HepG2 (cell line): ENCODE results near the gene NDUFV1. TPM values are rescaled to one million over a fixed set of nuclear protein-coding genes. Genes with fewer than 3 reads are reported as not detected.

Experiments used
- ATF5 ChIP-seq: sonication (generic); formaldehyde crosslinking; IDR thresholded peaks from 2 replicates; pipeline ENCODE4 v1.4.0; 2020; ENCODE audit warnings: mild to moderate bottlenecking, low read depth, missing genetic modification reagents
- BRF2 ChIP-seq: sonication (generic); formaldehyde crosslinking; IDR thresholded peaks from 2 replicates; pipeline ENCODE4 v1.8.1; 2022; ENCODE audit warnings: mild to moderate bottlenecking, missing genetic modification reagents
- CENPBD1 ChIP-seq: sonication (generic); formaldehyde crosslinking; IDR thresholded peaks from 2 replicates; pipeline ENCODE4 v1.8.0; 2022; ENCODE audit warnings: missing genetic modification reagents, low read depth, mild to moderate bottlenecking, borderline replicate concordance
- DDIT3 ChIP-seq: sonication (generic); formaldehyde crosslinking; IDR thresholded peaks from 2 replicates; pipeline ENCODE4 v1.4.0; 2020; ENCODE audit warnings: mild to moderate bottlenecking, missing genetic modification reagents
- E2F5 ChIP-seq: sonication (generic); formaldehyde crosslinking; conservative IDR thresholded peaks from 2 replicates; pipeline ENCODE4 v1.4.0; 2020; ENCODE audit warnings: missing genetic modification reagents
- EP300 ChIP-seq, 3 experiments: sonication (generic) in 1 of 3; formaldehyde crosslinking in 1 of 3; IDR thresholded peaks; 2 replicates each; pipeline versions ENCODE4 v1.5.1 to v1.6.1; 2011 to 2020; ENCODE audit warnings: low read depth in 2 of 3, low read length in 2 of 3, borderline replicate concordance in 1 of 3, improper control_type of control experiment in 1 of 3, mild to moderate bottlenecking in 1 of 3, missing genetic modification reagents in 1 of 3, moderate library complexity in 1 of 3
- MLXIP ChIP-seq: sonication (generic); formaldehyde crosslinking; IDR thresholded peaks from 2 replicates; pipeline ENCODE4 v1.9.0; 2021; ENCODE audit warnings: missing genetic modification reagents, borderline replicate concordance
- PREB ChIP-seq: sonication (generic); formaldehyde crosslinking; IDR thresholded peaks from 2 replicates; pipeline ENCODE4 v1.4.0; 2020; ENCODE audit warnings: missing genetic modification reagents
- PRPF4 ChIP-seq: fragments of 200-400 bp; formaldehyde crosslinking; IDR thresholded peaks from 2 replicates; pipeline ENCODE4 v1.6.1; 2016; ENCODE audit warnings: low read length, low read depth; ENCODE audit not compliant: poor library complexity, severe bottlenecking
- RORA ChIP-seq: sonication (generic); formaldehyde crosslinking; IDR thresholded peaks from 2 replicates; pipeline ENCODE4 v1.5.0; 2020; ENCODE audit warnings: mild to moderate bottlenecking, missing genetic modification reagents, moderate library complexity
- SAP130 ChIP-seq: IDR thresholded peaks from 2 replicates; pipeline ENCODE4 v1.6.1; 2016; ENCODE audit warnings: low read depth
- SNRNP70 ChIP-seq: fragments of 200-400 bp; formaldehyde crosslinking; IDR thresholded peaks from 2 replicates; pipeline ENCODE4 v1.6.1; 2017; ENCODE audit warnings: mild to moderate bottlenecking, low read depth, low read length, moderate library complexity
- TMF1 ChIP-seq: sonication (generic); formaldehyde crosslinking; IDR thresholded peaks from 2 replicates; pipeline ENCODE4 v1.8.1; 2022; ENCODE audit warnings: low read depth, missing genetic modification reagents
- ZNF432 ChIP-seq: sonication (generic); formaldehyde crosslinking; IDR thresholded peaks from 2 replicates; pipeline ENCODE4 v1.5.0; 2020; ENCODE audit warnings: missing genetic modification reagents, mild to moderate bottlenecking, borderline replicate concordance
- ZNF512 ChIP-seq: sonication (generic); formaldehyde crosslinking; IDR thresholded peaks from 2 replicates; pipeline ENCODE4 v1.4.0; 2020; ENCODE audit warnings: mild to moderate bottlenecking, missing genetic modification reagents
- ZNF703 ChIP-seq: sonication (generic); formaldehyde crosslinking; IDR thresholded peaks from 2 replicates; pipeline ENCODE4 v1.5.1; 2020; ENCODE audit warnings: missing genetic modification reagents, mild to moderate bottlenecking, moderate library complexity, borderline replicate concordance
- ZNF788 ChIP-seq: sonication (generic); formaldehyde crosslinking; IDR thresholded peaks from 2 replicates; pipeline ENCODE4 v1.5.0; 2020; ENCODE audit warnings: mild to moderate bottlenecking, missing genetic modification reagents, borderline replicate concordance
- polyA plus RNA-seq, 8 experiments: library from polyadenylated mRNA; depleted of rRNA in 3 of 8; stranded (reverse) in 7 of 8; unstranded in 1 of 8; fragments of >200 nt; fragmentation: Illumina TruSeq in 4 of 8; extraction: Trizol in 4 of 8; gene quantifications; 2 replicates each; pipeline versions ENCODE4 v1.2.1 to v1.2.3, GENCODE V29; 2011 to 2016; ENCODE audit warnings: low read depth in 4 of 8, missing spikeins in 1 of 8, mixed read lengths in 1 of 8; ENCODE audit not compliant: insufficient read depth in 1 of 8
- total RNA-seq, 5 experiments: library from RNA; depleted of rRNA; stranded (reverse); fragments of >200 nt; fragmentation: Illumina TruSeq; extraction: Trizol; gene quantifications; 2 replicates each; pipeline ENCODE4 v1.2.3, GENCODE V29; 2016; ENCODE audit warnings: low read depth in 1 of 5

Gene NDUFV1
- total and polyA plus RNA-seq, 2 of the 13 experiments (the other 11 are each of a cell fraction or from before 2014, with no cell fraction given) = 88.9 to 137 TPM

GRCh38 chr11:67632175-67632981, 25.6 kb downstream of the NDUFV1 start (continued):
- TF ChIP-seq MLXIP (CRISPR knock-in tag) = no peak
- TF ChIP-seq DDIT3 (CRISPR knock-in tag) = no peak
- no peak for TF ChIP-seq CENPBD1 (CRISPR knock-in tag)
- TF ChIP-seq SNRNP70 = no peak
- TF ChIP-seq ATF5 (CRISPR knock-in tag) = no peak
- no peak for TF ChIP-seq ZNF703 (CRISPR knock-in tag)
- TF ChIP-seq ZNF512 (CRISPR knock-in tag) = no peak
- peak; percentile 24; the same call in 1 of the 2 replicates for TF ChIP-seq SAP130
- TF ChIP-seq PRPF4 = no peak
- TF ChIP-seq ZNF788 (CRISPR knock-in tag) = peak; percentile 72; the same call in 1 of the 2 replicates
- no peak for TF ChIP-seq TMF1 (CRISPR knock-in tag)
- TF ChIP-seq BRF2 = peak; percentile 54; the same call in 1 of the 2 replicates
- peak in 1 of 2 experiments; percentile 65; a peak in 1 of 4 replicates for TF ChIP-seq EP300 (IDR thresholded peaks at IDR 0.05; ENCODE audit: low read depth in 2 of 2, low read length in 2 of 2)
- no peak for TF ChIP-seq EP300 (CRISPR knock-in tag; IDR thresholded peaks at IDR 0.05; ENCODE audit: borderline replicate concordance)
- no peak for TF ChIP-seq PREB (CRISPR knock-in tag)
- TF ChIP-seq E2F5 (CRISPR knock-in tag) = no peak
- TF ChIP-seq RORA = no peak
- no peak for TF ChIP-seq ZNF432 (CRISPR knock-in tag)
